ENCODE measurements around the gene CTNNA3.

CTNNA3 gene

GRCh38 chr10:66534866-66535265, 1161.1 kb downstream of the CTNNA3 start:
- DNase-seq (ENCODE audit: low read depth): no peak

GRCh38 chr10:66521506-66521905, 1174.5 kb downstream of the CTNNA3 start:
- no peak for DNase-seq (ENCODE audit: low read depth)

GRCh38 chr10:66519616-66520015, 1176.4 kb downstream of the CTNNA3 start:
- DNase-seq (ENCODE audit: low read depth): no peak

- no peak for DNase-seq (ENCODE audit: low read depth)
Observed at GRCh38 chr10:66514666-66515065, 1181.3 kb downstream of the CTNNA3 start.

GRCh38 chr10:66513504-66513903, 1182.5 kb downstream of the CTNNA3 start:
- no peak for DNase-seq (ENCODE audit: low read depth)

GRCh38 chr10:66505003-66505657, 1190.9 kb downstream of the CTNNA3 start:
- DNase-seq (ENCODE audit: low read depth): no peak

GRCh38 chr10:66501356-66501755, 1194.6 kb downstream of the CTNNA3 start:
- DNase-seq (ENCODE audit: low read depth): no peak

- no peak for DNase-seq (ENCODE audit: low read depth)
Observed at GRCh38 chr10:66483966-66484365, 1212.0 kb downstream of the CTNNA3 start.

- no peak for DNase-seq (ENCODE audit: low read depth)
Observed at GRCh38 chr10:66472156-66472555, 1223.8 kb downstream of the CTNNA3 start.

- DNase-seq (ENCODE audit: low read depth): no peak
Observed at GRCh38 chr10:66467042-66467441, 1229.0 kb downstream of the CTNNA3 start.

GRCh38 chr10:66466622-66467021, 1229.4 kb downstream of the CTNNA3 start:
- no peak for DNase-seq (ENCODE audit: low read depth)

GRCh38 chr10:66463611-66464010, 1232.4 kb downstream of the CTNNA3 start:
- no peak for DNase-seq (ENCODE audit: low read depth)

- DNase-seq (ENCODE audit: low read depth): no peak
Observed at GRCh38 chr10:66457629-66458028, 1238.4 kb downstream of the CTNNA3 start.

GRCh38 chr10:66455304-66455703, 1240.7 kb downstream of the CTNNA3 start:
- DNase-seq (ENCODE audit: low read depth): no peak

- DNase-seq (ENCODE audit: low read depth): no peak
Observed at GRCh38 chr10:66440568-66440967, 1255.4 kb downstream of the CTNNA3 start.

GRCh38 chr10:66414943-66415342, 1281.1 kb downstream of the CTNNA3 start:
- DNase-seq (ENCODE audit: low read depth): no peak

- DNase-seq (ENCODE audit: low read depth): no peak
Observed at GRCh38 chr10:66405566-66405965, 1290.4 kb downstream of the CTNNA3 start.

- DNase-seq (ENCODE audit: low read depth): no peak
Observed at GRCh38 chr10:66398669-66399068, 1297.3 kb downstream of the CTNNA3 start.

- no peak for DNase-seq (ENCODE audit: low read depth)
Observed at GRCh38 chr10:66394342-66395063, 1301.5 kb downstream of the CTNNA3 start.

- no peak for DNase-seq (ENCODE audit: low read depth)
Observed at GRCh38 chr10:66390926-66391325, 1305.1 kb downstream of the CTNNA3 start.

- no peak for DNase-seq (ENCODE audit: low read depth)
Observed at GRCh38 chr10:66381045-66381444, 1315.0 kb downstream of the CTNNA3 start.

GRCh38 chr10:66378117-66378876, 1317.7 kb downstream of the CTNNA3 start:
- DNase-seq (ENCODE audit: low read depth): no peak

- DNase-seq (ENCODE audit: low read depth): no peak
Observed at GRCh38 chr10:66368146-66368545, 1327.8 kb downstream of the CTNNA3 start.
